ENCODE measurements around the gene HBD.
"Not testable (repeated sequence)": the region's sequence is repeated elsewhere in the genome, so short reads cannot be mapped to it uniquely, and the experiment has no call there.

Gene HBD

GRCh38 chr11:5253440-5253839 lies 19.2 kb upstream of the HBD start:
- not testable (repeated sequence) for DNase-seq (ENCODE audit: low spot score)

GRCh38 chr11:5252919-5253265 lies 18.6 kb upstream of the HBD start:
- no peak for DNase-seq (ENCODE audit: low spot score)

GRCh38 chr11:5252192-5252918 lies 18.1 kb upstream of the HBD start:
- DNase-seq (ENCODE audit: low spot score), result no peak

GRCh38 chr11:5251746-5252145 lies 17.5 kb upstream of the HBD start:
- no peak for DNase-seq (ENCODE audit: low spot score)

- DNase-seq (ENCODE audit: low spot score), result no peak
These were observed 16.4 kb upstream of the HBD start for GRCh38 chr11:5250543-5251204.

GRCh38 chr11:5249807-5250396 lies 15.6 kb upstream of the HBD start, which contains the start of gene HBG1:
Gene HBG1 (minus strand): TSS chr11:5249857. CDS start chr11:5249804, 53 bp downstream.
- DNase-seq (ENCODE audit: low spot score), result not testable (repeated sequence)

GRCh38 chr11:5248498-5248897 lies 14.2 kb upstream of the HBD start:
- DNase-seq (ENCODE audit: low spot score), result not testable (repeated sequence)

- no peak for DNase-seq (ENCODE audit: low spot score)
These were observed 13.3 kb upstream of the HBD start for GRCh38 chr11:5247472-5248192.

GRCh38 chr11:5246772-5247471 lies 12.6 kb upstream of the HBD start:
- no peak for DNase-seq (ENCODE audit: low spot score)

GRCh38 chr11:5245155-5245554 lies 10.9 kb upstream of the HBD start:
- no peak for DNase-seq (ENCODE audit: low spot score)

- DNase-seq (ENCODE audit: low spot score), result no peak
These were observed 9.5 kb upstream of the HBD start for GRCh38 chr11:5243816-5244180.

GRCh38 chr11:5242933-5243815 lies 8.9 kb upstream of the HBD start:
- no peak for DNase-seq (ENCODE audit: low spot score)

GRCh38 chr11:5242208-5242607 lies 7.9 kb upstream of the HBD start:
- DNase-seq (ENCODE audit: low spot score), result no peak

GRCh38 chr11:5241458-5241857 lies 7.2 kb upstream of the HBD start:
- no peak for DNase-seq (ENCODE audit: low spot score)

GRCh38 chr11:5240458-5240857 lies 6.2 kb upstream of the HBD start:
- DNase-seq (ENCODE audit: low spot score), result no peak

- DNase-seq (ENCODE audit: low spot score), result no peak
These were observed 5.8 kb upstream of the HBD start for GRCh38 chr11:5240056-5240455.

- DNase-seq (ENCODE audit: low spot score), result no peak
These were observed 4.8 kb upstream of the HBD start for GRCh38 chr11:5239046-5239445.

GRCh38 chr11:5238486-5238885 lies 4.2 kb upstream of the HBD start:
- no peak for DNase-seq (ENCODE audit: low spot score)

- DNase-seq (ENCODE audit: low spot score), result no peak
These were observed 3.1 kb upstream of the HBD start for GRCh38 chr11:5237420-5237819.

GRCh38 chr11:5235364-5236095 lies 1.2 kb upstream of the HBD start:
- DNase-seq (ENCODE audit: low spot score), result no peak
